ENCODE data around the gene DLGAP1. TPM values are rescaled to one million over a fixed set of nuclear protein-coding genes. Genes with fewer than 3 reads are reported as not detected.

DLGAP1 gene
- total and polyA plus RNA-seq, 2 donors (not counting 1 experiment from before 2014, with no cell fraction given) = 0.07 to 0.61 TPM

DNA sequence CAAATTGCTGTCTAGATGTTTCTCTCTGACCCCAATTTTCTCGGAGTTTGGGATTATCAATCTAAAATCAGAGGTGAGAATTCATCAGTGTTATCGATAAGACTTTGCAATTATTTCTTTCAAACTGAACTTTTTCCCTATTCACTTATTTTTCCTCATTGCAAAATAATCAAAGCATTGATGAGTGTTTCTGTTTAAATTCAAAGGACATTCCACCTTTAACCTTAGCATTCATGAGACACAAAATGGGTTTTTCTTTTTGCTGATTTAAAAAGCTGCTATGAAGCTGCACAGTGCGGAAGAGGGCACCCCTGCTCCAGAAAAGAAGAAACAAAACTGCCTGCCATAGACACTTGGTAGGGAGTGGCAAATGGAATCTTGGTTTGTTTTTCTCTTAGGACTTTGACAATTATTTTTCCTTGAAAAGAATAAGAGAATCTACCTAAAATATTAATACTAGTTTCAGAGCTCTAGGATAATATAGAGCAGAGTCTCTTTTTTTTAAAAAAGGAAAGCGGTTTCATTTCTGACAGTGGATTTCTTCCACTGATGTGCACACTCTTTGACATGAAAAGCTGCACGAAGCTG is 801.8 kb downstream of the DLGAP1 start:
- H2AFZ ChIP-seq (ENCODE audit: insufficient read depth, low read depth, low read length, poor library complexity, severe bottlenecking) = no peak overlapping the region
- no peak overlapping the region for H3K4me3 Mint-ChIP-seq
- no peaks in the 10 kb centered on the region for H3K36me3 ChIP-seq (replicated peaks in 1 of 2; ENCODE audit: control extremely low read depth in 1 of 2, control insufficient read depth in 1 of 2, extremely low read depth in 1 of 2, insufficient read depth in 2 of 2, low read length in 1 of 2)
- H3K9ac ChIP-seq (ENCODE audit: low read length) = no peak overlapping the region
- no peaks in the 10 kb centered on the region for H3K27me3 ChIP-seq (replicated peaks in 1 of 4; ENCODE audit: control extremely low read depth in 1 of 4, control insufficient read depth in 3 of 4, insufficient read depth in 4 of 4, low read length in 3 of 4)
- H3K4me2 ChIP-seq (replicated peaks; ENCODE audit: low read depth, low read length, poor library complexity, severe bottlenecking) = no peak overlapping the region
- intact Hi-C loops (cut with micrococcal nuclease) = no loop called here
- no peak overlapping the region for H3K4me3 ChIP-seq (ENCODE audit: control extremely low read depth in 1 of 5, extremely low read depth in 1 of 5, insufficient read depth in 1 of 5, low read depth in 2 of 5, low read length in 4 of 5)
- H4K20me1 ChIP-seq (ENCODE audit: control insufficient read depth, insufficient read depth, low read length, poor library complexity, severe bottlenecking) = no peaks in the 10 kb centered on the region
- H3K9me3 ChIP-seq (ENCODE audit: control extremely low read depth in 1 of 3, control insufficient read depth in 2 of 3, insufficient read depth in 1 of 3, low read length in 2 of 3) = no peaks in the 10 kb centered on the region
- no peak for ATAC-seq (ENCODE audit: low read depth)
- ChIA-PET CTCF (interaction anchor here (0.8 to 1.6 kb wide), 2 partner anchors 11 to 13 kb away, joined by 5 read pairs; no protein-coding TSS in a partner anchor), POLR2A (no interaction called here)
- no peaks in the 10 kb centered on the region for H3K4me1 ChIP-seq (ENCODE audit: control insufficient read depth in 2 of 2, insufficient read depth in 2 of 2, low read length in 2 of 2)
- 76% methylated on average over 2 of the region's 5 CpGs for WGBS (ENCODE audit: insufficient coverage)
- H3K4me1 Mint-ChIP-seq = no peaks in the 10 kb centered on the region
- no peak for DNase-seq
- TF ChIP-seq, protein P1, sequence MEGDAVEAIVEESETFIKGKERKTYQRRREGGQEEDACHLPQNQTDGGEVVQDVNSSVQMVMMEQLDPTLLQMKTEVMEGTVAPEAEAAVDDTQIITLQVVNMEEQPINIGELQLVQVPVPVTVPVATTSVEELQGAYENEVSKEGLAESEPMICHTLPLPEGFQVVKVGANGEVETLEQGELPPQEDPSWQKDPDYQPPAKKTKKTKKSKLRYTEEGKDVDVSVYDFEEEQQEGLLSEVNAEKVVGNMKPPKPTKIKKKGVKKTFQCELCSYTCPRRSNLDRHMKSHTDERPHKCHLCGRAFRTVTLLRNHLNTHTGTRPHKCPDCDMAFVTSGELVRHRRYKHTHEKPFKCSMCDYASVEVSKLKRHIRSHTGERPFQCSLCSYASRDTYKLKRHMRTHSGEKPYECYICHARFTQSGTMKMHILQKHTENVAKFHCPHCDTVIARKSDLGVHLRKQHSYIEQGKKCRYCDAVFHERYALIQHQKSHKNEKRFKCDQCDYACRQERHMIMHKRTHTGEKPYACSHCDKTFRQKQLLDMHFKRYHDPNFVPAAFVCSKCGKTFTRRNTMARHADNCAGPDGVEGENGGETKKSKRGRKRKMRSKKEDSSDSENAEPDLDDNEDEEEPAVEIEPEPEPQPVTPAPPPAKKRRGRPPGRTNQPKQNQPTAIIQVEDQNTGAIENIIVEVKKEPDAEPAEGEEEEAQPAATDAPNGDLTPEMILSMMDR (IDR thresholded peaks at IDR 0.05) = no peak
- no peak for TF ChIP-seq EZH2 (IDR thresholded peaks at IDR 0.05; ENCODE audit: borderline replicate concordance, insufficient read depth, low read depth, low read length, poor library complexity, severe bottlenecking)
- H3K79me2 ChIP-seq (ENCODE audit: control insufficient read depth, insufficient read depth, low read length) = no peaks in the 10 kb centered on the region
- peaks cover 8% of the 10 kb centered on the region for H3K27me3 Mint-ChIP-seq
- no peak overlapping the region for H3K27ac Mint-ChIP-seq
- H3K9me3 Mint-ChIP-seq (ENCODE audit: insufficient read depth) = no peaks in the 10 kb centered on the region
- no peak overlapping the region for H3K27ac ChIP-seq (ENCODE audit: low read length in 2 of 2)

GRCh38 chr18:3652380-3653262 is 802.5 kb downstream of the DLGAP1 start:
- no peak for DNase-seq
- ChIA-PET CTCF (interaction anchor here (0.8 to 1.6 kb wide), 3 partner anchors 11 to 14 kb away, joined by 5 read pairs; no protein-coding TSS in a partner anchor), POLR2A (no interaction called here)
- no peak overlapping the region for H3K4me3 Mint-ChIP-seq
- no peaks in the 10 kb centered on the region for H3K79me2 ChIP-seq (ENCODE audit: control insufficient read depth, insufficient read depth, low read length)
- no peaks in the 10 kb centered on the region for H3K9me3 Mint-ChIP-seq (ENCODE audit: insufficient read depth)
- H3K27me3 ChIP-seq (replicated peaks in 1 of 4; ENCODE audit: control extremely low read depth in 1 of 4, control insufficient read depth in 3 of 4, insufficient read depth in 4 of 4, low read length in 3 of 4) = no peaks in the 10 kb centered on the region
- no peak overlapping the region for H3K4me2 ChIP-seq (replicated peaks; ENCODE audit: low read depth, low read length, poor library complexity, severe bottlenecking)
- no peak overlapping the region for H3K9ac ChIP-seq (ENCODE audit: low read length)
- no peak overlapping the region for H3K27ac Mint-ChIP-seq
- no peak overlapping the region for H2AFZ ChIP-seq (ENCODE audit: insufficient read depth, low read depth, low read length, poor library complexity, severe bottlenecking)
- TF ChIP-seq EZH2 (IDR thresholded peaks at IDR 0.05; ENCODE audit: borderline replicate concordance, insufficient read depth, low read depth, low read length, poor library complexity, severe bottlenecking) = no peak
- no peak overlapping the region for H3K27ac ChIP-seq (ENCODE audit: low read length in 2 of 2)
- intact Hi-C loops (cut with micrococcal nuclease) = no loop called here
- 36% methylated on average over 2 of the region's 13 CpGs for WGBS (ENCODE audit: insufficient coverage)
- no peak overlapping the region for H3K4me3 ChIP-seq (ENCODE audit: control extremely low read depth in 1 of 5, extremely low read depth in 1 of 5, insufficient read depth in 1 of 5, low read depth in 2 of 5, low read length in 4 of 5)
- peaks cover 8% of the 10 kb centered on the region for H3K27me3 Mint-ChIP-seq
- H3K9me3 ChIP-seq (ENCODE audit: control extremely low read depth in 1 of 3, control insufficient read depth in 2 of 3, insufficient read depth in 1 of 3, low read length in 2 of 3) = no peaks in the 10 kb centered on the region
- H3K4me1 ChIP-seq (ENCODE audit: control insufficient read depth in 2 of 2, insufficient read depth in 2 of 2, low read length in 2 of 2) = no peaks in the 10 kb centered on the region
- H4K20me1 ChIP-seq (ENCODE audit: control insufficient read depth, insufficient read depth, low read length, poor library complexity, severe bottlenecking) = no peaks in the 10 kb centered on the region
- no peaks in the 10 kb centered on the region for H3K4me1 Mint-ChIP-seq
- no peaks in the 10 kb centered on the region for H3K36me3 ChIP-seq (replicated peaks in 1 of 2; ENCODE audit: control extremely low read depth in 1 of 2, control insufficient read depth in 1 of 2, extremely low read depth in 1 of 2, insufficient read depth in 2 of 2, low read length in 1 of 2)
- ATAC-seq (ENCODE audit: low read depth) = no peak
